ENCODE results near the gene ACY1. TPM values are rescaled to one million over a fixed set of nuclear protein-coding genes. Genes with fewer than 3 reads are reported as not detected.

ACY1 gene
- total and polyA plus RNA-seq, 12 donors = 18.7 to 45.6 (median 25.0) TPM

GRCh38 chr3:52023101-52023770 lies 39.9 kb downstream of the ACY1 start:
- no peak for TF ChIP-seq CTCF (IDR thresholded peaks at IDR 0.05)
- Histone ChIP-seq H3K4me1 (peaks cover 62 to 90% (median 83%) of the 10 kb centered on the region in 9 donors), H3K27me3 (no peaks in the 10 kb centered on the region), H3K9me3 (no peaks in the 10 kb centered on the region), H3K36me3 (no peaks in the 10 kb centered on the region), H3K27ac (peak overlapping the region; percentile 79 to 97 (median 92)), H3K4me3 (peak overlapping the region in 9 of 10 donors; percentile 16 to 58 (median 47))
- 63 to 70% methylated on average over 3 of the region's 3 CpGs for WGBS, 2 donors
- ATAC-seq (no peak), DNase-seq (peak in 1 of 2 donors; percentile 6)
- intact Hi-C loops (cut with DNase I) = loop anchor here in 1 of 10 donors (2.0 kb wide), 1 partner anchor 30 kb away; no protein-coding TSS in a partner anchor

- intact Hi-C loops (cut with DNase I) = loop anchor here in 2 of 10 donors (1.0 to 2.0 kb wide), 2 partner anchors 28 to 29 kb away; no protein-coding TSS in a partner anchor
- no peaks in the 10 kb centered on the region for H3K9me3 ChIP-seq
- DNase-seq (peak in 1 of 2 donors; percentile 40), ATAC-seq (no peak)
- H3K27me3 ChIP-seq = no peaks in the 10 kb centered on the region
- no peaks in the 10 kb centered on the region for H3K36me3 ChIP-seq
- peaks cover 54 to 90% (median 83%) of the 10 kb centered on the region in 9 donors for H3K4me1 ChIP-seq
- H3K27ac ChIP-seq = peak overlapping the region; percentile 79 to 97 (median 92)
- no peak for TF ChIP-seq CTCF (IDR thresholded peaks at IDR 0.05)
- H3K4me3 ChIP-seq = peak overlapping the region in 8 of 10 donors; percentile 19 to 58 (median 48)
- WGBS, 2 donors = 39 to 42% methylated on average over 8 of the region's 8 CpGs
These were observed 40.8 kb downstream of the ACY1 start for GRCh38 chr3:52023860-52024764.

- peak overlapping the region in 3 of 10 donors; percentile 32 to 58 (median 52) for H3K4me3 ChIP-seq
- H3K9me3 ChIP-seq = no peaks in the 10 kb centered on the region
- H3K4me1 ChIP-seq = peaks cover 48 to 90% (median 79%) of the 10 kb centered on the region in 9 donors
- DNase-seq = no peak
- intact Hi-C loops (cut with DNase I) = loop anchor here in 1 of 10 donors (1.0 kb wide), 1 partner anchor 27 kb away; no protein-coding TSS in a partner anchor
- ATAC-seq = peak in 2 of 8 donors; percentile 24 to 50
- WGBS, 2 donors = 59 to 62% methylated on average over 6 of the region's 6 CpGs
- H3K27me3 ChIP-seq = no peaks in the 10 kb centered on the region
- TF ChIP-seq CTCF (IDR thresholded peaks at IDR 0.05) = no peak
- no peaks in the 10 kb centered on the region for H3K36me3 ChIP-seq
- peak overlapping the region; percentile 79 to 97 (median 92) for H3K27ac ChIP-seq
These were observed 41.6 kb downstream of the ACY1 start for GRCh38 chr3:52024765-52025452.

- peaks cover 45 to 85% (median 74%) of the 10 kb centered on the region in 9 donors for H3K4me1 ChIP-seq
- intact Hi-C loops (cut with DNase I) = no loop called here
- DNase-seq (no peak), ATAC-seq (peak in 1 of 8 donors; percentile 5)
- peak overlapping the region; percentile 19 to 97 (median 92) for H3K27ac ChIP-seq
- no peak for TF ChIP-seq CTCF (IDR thresholded peaks at IDR 0.05)
- H3K27me3 ChIP-seq = no peaks in the 10 kb centered on the region
- H3K36me3 ChIP-seq = no peaks in the 10 kb centered on the region
- 54 to 57% methylated on average over 7 of the region's 7 CpGs for WGBS, 2 donors
- H3K4me3 ChIP-seq = no peak overlapping the region
- H3K9me3 ChIP-seq = no peaks in the 10 kb centered on the region
These were observed 42.1 kb downstream of the ACY1 start for GRCh38 chr3:52025453-52025852.
